Stimulated activated CD4-positive, alpha-beta T cell treated with anti-CD3 and anti-CD28 coated beads, Interleukin-15, amount 100 ng/mL, for 24 hours (primary cell): Measurements from ENCODE around the gene APPBP2.
"Not testable (repeated sequence)": the region's sequence is repeated elsewhere in the genome, so short reads cannot be mapped to it uniquely, and the experiment has no call there.

Experiments used
- DNase-seq: peaks from one replicate; pipeline ENCODE4 v3.0.0-alpha.2; 2020

Gene APPBP2

GRCh38 chr17:60490594-60490993 lies 35.4 kb downstream of the APPBP2 start:
- DNase-seq, result not testable (repeated sequence)

GRCh38 chr17:60481604-60482003 lies 44.4 kb downstream of the APPBP2 start:
- DNase-seq, result no peak

- DNase-seq, result no peak
Observed at GRCh38 chr17:60473788-60474187, 52.3 kb downstream of the APPBP2 start.

- no peak for DNase-seq
Observed at GRCh38 chr17:60472449-60472848, 53.6 kb downstream of the APPBP2 start.

GRCh38 chr17:60471451-60471850 lies 54.6 kb downstream of the APPBP2 start:
- no peak for DNase-seq

- DNase-seq, result no peak
Observed at GRCh38 chr17:60468371-60468770, 57.7 kb downstream of the APPBP2 start.

GRCh38 chr17:60464343-60464742 lies 61.7 kb downstream of the APPBP2 start:
- no peak for DNase-seq

GRCh38 chr17:60463157-60463835 lies 62.7 kb downstream of the APPBP2 start:
- DNase-seq, result no peak

GRCh38 chr17:60461584-60461983 lies 64.5 kb downstream of the APPBP2 start:
- no peak for DNase-seq

GRCh38 chr17:60457148-60457547 lies 68.9 kb downstream of the APPBP2 start:
- no peak for DNase-seq

- DNase-seq, result no peak
Observed at GRCh38 chr17:60455378-60455777, 70.7 kb downstream of the APPBP2 start.

- DNase-seq, result no peak
Observed at GRCh38 chr17:60451965-60452364, 74.1 kb downstream of the APPBP2 start.

- DNase-seq, result no peak
Observed at GRCh38 chr17:60451071-60451470, 75.0 kb downstream of the APPBP2 start.

- no peak for DNase-seq
Observed at GRCh38 chr17:60447375-60447774, 78.7 kb downstream of the APPBP2 start.

GRCh38 chr17:60445144-60445543 lies 80.9 kb downstream of the APPBP2 start:
- DNase-seq, result no peak

GRCh38 chr17:60443713-60444112 lies 82.3 kb downstream of the APPBP2 start:
- DNase-seq, result no peak

GRCh38 chr17:60442271-60443173 lies 83.5 kb downstream of the APPBP2 start:
- no peak for DNase-seq

GRCh38 chr17:60439501-60439900 lies 86.5 kb downstream of the APPBP2 start:
- DNase-seq, result no peak

GRCh38 chr17:60436676-60437075 lies 89.4 kb downstream of the APPBP2 start:
- no peak for DNase-seq

- DNase-seq, result peak; percentile 55
Observed at GRCh38 chr17:60435244-60436167, 90.5 kb downstream of the APPBP2 start.

- not testable (repeated sequence) for DNase-seq
Observed at GRCh38 chr17:60433021-60433997, 92.7 kb downstream of the APPBP2 start.

GRCh38 chr17:60430561-60430960 lies 95.5 kb downstream of the APPBP2 start:
- not testable (repeated sequence) for DNase-seq
